CD4-positive, alpha-beta T cell treated with Interleukin-1 beta for 1 hour (primary cell): Measurements from ENCODE around the gene ZIK1.
A peak's percentile ranks its signal among the peaks of the same experiment; 100 is the strongest.

ENCODE experiments used
- DNase-seq, 2 donors: peaks; one replicate each; pipeline ENCODE4 v3.0.0-alpha.2; 2020 to 2022

ZIK1 gene

DNA sequence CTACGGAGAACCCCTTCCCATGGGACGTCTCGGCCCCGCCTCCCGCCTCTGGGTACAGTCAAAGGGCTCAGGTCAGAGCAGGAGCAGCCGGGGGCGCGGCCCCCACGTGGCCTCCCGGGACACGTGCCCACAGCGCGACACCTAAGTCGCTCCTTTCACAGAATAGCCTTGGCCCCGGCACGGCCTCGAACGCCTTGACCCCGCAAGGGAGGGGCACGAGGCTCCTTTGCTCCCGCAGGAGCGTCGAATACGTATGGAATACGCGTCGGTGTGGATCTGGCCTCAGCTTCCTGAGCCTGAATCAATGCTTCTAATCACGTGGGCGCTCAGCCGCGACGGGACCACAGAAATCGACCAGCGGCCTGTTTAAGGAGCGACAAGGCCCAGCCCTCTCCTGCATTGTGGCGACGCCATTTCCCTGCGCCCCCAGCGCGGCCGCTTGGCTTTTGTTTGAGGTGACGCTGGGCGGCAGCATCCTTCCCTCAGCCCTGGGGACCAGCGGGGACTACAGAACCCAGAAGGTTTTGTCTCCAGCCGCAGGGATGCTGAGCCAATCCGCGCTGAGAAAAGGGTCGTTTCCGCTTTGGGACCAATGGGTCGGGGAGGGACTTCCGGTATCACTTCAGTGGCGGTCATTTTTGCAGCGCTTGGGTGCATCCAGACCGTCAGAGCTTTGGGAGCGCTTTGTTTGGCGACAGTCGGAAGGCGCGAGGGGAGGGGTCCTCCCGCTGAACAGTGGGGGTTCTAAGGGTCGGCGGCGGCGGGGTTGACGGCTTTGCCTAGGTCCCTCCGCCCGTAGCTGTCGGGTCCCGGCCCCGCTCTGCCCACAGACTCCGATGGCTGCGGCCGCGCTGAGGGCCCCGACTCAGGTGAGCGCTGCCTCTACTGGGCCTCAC is at the start of gene ZIK1:
TSS of gene ZIK1 (plus strand) at position 625 of the 896 bp plus-strand sequence. CDS start at position 837, 212 bp downstream.
- peak; percentile 92 to 94 for DNase-seq

GRCh38 chr19:57537953-57538547 is 45.9 kb upstream of the ZIK1 start:
- DNase-seq = no peak

DNA sequence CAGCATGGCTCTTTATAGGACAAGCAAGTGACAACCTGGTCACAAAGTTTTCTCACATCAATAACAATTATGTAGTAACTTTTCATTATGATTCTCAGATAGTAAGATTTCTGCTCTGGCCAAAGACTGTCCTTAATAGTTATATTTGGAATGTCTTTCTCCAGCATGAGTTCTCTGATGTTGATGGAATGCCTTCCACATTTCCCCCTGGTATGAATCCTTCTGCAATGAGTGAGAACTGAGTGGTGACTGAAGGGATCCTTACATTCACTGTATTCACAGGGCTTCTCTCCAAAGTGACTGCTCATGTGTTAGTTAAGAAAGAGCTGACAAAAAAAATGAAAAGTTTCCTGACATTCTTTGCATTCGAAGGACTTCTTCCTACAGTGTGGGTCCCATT is 37.4 kb upstream of the ZIK1 start:
- no peak for DNase-seq

GRCh38 chr19:57552432-57552831 is 31.5 kb upstream of the ZIK1 start:
- no peak for DNase-seq

GRCh38 chr19:57557659-57558058 is 26.3 kb upstream of the ZIK1 start:
- no peak for DNase-seq

DNA sequence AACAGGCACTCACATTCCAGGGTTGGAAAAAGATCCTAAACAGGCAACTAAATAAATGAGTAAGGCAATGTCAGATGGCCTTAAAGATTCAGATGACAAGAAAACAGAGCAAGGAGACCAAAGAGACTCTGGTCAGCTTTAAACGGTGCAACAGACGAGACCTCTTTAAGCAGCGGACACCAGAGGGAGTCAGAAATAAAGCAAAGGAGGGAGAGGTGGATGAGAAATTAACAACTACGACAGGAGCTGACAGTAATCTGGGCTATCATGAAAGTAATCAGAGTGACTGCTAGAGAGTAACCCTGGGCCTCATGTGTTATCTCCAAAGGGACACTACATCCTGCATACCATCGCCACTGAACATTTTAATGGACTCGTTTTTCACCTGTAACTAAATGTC is 25.4 kb upstream of the ZIK1 start:
- DNase-seq = no peak

DNA sequence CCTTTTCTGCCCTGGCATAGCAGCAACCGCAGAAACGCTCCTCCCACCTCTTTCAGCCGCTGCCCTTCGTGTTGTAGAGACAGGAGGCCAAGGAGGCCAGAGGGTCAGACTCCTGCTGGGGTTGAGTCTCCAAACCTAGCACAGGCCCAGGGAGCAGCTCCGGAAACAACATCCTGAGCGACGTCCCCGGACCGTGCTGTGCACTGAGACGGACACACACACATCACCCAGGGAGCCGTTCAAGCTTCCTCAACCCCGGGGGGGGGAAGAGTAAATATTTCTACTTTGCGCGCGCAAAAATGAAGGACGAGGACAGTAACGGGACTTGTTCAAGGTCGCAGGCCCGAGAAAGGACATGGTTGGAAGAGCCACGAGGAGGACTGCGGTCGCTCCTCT is 24.9 kb upstream of the ZIK1 start:
- DNase-seq = peak in 1 of 2 donors; percentile 1

- DNase-seq = peak; percentile 88 to 89
These were observed 24.4 kb upstream of the ZIK1 start, which contains the start of gene ZNF550 for GRCh38 chr19:57559404-57560025. Gene ZNF550, minus strand, starts transcription at chr19:57559863. Its CDS starts 181 bp downstream, at chr19:57559682.

GRCh38 chr19:57560049-57560491 is 23.9 kb upstream of the ZIK1 start:
- DNase-seq = no peak

GRCh38 chr19:57563547-57563946 is 20.4 kb upstream of the ZIK1 start:
- DNase-seq = no peak

DNA sequence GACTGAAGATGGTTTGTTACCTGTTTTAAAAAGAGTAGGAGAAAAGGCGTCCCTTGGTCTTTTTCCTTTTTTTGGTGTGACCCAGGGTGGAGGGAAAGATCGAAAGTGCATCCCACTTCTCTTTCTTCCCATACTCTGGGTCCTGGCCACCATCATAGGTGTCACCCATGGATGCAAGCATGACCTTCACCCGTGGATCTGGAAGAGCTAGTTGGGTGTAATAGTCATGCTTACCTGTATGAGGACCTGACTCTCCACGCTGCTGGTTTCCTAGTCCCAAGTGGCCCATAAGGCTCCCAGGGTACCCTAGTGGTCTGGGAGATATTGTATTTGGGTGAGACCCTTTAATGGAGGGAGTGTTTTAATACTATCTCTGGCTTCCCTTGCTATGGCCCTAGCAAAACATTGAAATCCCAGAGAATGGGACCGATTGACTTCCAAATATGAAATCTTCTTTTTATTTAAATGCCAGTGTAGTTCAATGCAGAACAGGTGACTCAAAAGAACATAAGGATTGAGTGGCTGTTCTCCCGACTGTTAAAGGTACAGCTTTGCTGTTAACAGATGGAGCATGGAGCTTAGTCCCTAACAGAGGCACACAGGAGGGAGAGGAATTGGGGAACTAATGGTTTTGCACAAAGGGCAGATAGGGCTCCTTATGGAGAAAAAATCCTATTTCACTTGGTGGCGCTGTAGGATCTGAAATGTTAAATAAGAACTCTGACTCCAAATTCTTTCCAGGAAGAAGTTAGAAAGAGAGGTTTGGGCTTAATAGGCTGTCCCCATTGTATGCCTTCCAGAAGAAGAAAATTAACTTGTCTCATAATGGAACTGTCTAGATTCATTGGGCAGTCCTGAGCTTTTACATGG is 17.3 kb upstream of the ZIK1 start:
- DNase-seq = peak in 1 of 2 donors; percentile 2

DNA sequence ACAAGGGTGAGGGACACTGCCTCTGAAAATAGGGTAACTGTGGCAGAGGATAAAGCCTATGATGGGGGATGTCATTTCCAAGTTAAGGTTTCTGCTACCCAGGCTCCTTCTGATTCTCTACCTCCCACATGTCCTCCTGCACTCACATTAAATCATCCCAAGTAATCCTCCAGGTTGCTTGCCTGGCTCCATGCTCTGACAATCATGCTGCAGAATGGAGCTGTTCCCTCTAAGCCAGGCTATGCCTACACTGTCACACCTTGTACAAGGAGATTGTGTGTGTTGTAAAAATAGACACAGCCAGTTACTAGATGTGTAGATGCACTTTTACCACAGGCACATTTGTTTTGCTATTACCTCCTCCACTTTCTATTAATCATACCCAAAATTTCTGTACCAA is 13.2 kb upstream of the ZIK1 start:
- DNase-seq = no peak

GRCh38 chr19:57572415-57572947 is 11.5 kb upstream of the ZIK1 start:
- no peak for DNase-seq

DNA sequence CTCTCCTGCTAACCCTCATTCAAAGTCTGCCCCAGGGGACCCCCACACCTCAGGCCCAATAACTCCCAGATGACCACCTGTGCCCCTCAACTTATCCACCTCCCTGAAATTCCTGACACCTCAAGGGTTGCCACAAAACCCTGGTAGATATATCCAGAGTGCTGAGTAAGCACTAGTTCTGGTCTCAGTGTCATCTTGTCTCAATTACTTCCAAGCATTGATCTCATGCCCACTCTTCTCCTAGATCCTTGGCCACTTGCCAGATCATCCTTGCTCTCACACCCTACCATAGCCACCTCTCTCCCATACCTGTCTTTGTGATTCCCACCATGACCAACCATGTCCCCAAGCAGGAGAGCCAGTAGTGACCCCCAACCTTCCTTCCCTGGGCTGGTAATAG is 7.3 kb upstream of the ZIK1 start:
- DNase-seq = no peak

DNA sequence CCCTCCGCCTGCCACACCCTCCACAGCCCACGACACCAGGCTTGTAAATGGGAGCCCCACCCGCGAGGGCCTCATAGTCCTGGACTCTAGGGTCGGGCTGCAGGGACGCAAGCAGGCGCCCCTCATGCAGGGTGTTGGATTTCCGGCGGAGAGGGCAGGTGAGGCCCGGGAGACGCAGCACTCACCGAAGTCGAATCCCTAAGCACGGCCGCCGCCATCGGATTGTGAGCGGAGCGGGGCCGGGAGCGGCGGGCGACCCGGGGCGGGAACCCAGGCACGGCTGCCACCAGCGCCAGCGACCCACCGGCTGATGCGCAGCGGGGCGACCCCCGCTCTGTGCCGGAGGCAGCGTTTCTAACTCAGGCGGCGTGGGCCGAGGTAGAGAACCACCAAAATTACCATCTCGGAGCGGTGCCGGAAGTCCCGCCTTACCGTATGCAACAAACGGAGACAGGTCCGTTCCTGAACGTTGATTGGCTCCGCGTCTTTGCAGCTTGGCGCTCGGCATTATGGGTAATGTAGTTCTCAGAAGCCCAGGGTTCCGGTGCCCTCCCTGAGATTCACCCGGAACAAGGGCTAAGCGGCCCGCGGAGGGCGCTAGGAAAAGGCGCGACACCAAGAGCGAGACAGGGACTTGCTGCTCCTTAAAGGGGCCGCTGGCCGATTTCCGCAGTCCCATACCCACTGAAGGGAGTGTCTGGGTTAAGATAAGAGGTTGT is 5.3 kb upstream of the ZIK1 start, which contains the start of gene ZNF416:
TSS of gene ZNF416 (minus strand) at position 425 of the 719 bp plus-strand sequence. CDS start at position 218, 207 bp downstream.
- peak; percentile 98 to 99 for DNase-seq

GRCh38 chr19:57583104-57583520 is 833 bp upstream of the ZIK1 start:
- DNase-seq = no peak

DNA sequence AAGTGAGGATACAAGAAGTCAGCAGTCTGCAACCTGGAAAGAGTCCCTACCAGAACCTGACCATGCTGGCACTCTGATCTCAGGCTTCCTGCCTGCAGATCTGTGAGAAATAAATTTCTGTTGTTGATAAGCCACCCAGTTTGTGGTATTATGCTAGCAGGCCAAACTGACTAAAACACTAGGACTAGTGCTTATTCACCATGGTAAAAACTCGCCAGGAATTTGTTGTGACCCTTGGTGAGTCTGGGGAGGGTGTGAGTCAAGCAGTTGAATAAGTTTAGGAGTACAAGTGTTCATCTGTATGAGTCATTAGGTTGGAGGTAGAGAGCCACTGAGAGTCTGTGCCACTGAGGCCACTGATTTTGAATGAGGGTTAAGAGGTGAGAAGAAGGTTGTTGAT is 3.6 kb downstream of the ZIK1 start:
- DNase-seq = no peak

- no peak for DNase-seq
These were observed 15.4 kb downstream of the ZIK1 start for GRCh38 chr19:57599377-57599760.

DNA sequence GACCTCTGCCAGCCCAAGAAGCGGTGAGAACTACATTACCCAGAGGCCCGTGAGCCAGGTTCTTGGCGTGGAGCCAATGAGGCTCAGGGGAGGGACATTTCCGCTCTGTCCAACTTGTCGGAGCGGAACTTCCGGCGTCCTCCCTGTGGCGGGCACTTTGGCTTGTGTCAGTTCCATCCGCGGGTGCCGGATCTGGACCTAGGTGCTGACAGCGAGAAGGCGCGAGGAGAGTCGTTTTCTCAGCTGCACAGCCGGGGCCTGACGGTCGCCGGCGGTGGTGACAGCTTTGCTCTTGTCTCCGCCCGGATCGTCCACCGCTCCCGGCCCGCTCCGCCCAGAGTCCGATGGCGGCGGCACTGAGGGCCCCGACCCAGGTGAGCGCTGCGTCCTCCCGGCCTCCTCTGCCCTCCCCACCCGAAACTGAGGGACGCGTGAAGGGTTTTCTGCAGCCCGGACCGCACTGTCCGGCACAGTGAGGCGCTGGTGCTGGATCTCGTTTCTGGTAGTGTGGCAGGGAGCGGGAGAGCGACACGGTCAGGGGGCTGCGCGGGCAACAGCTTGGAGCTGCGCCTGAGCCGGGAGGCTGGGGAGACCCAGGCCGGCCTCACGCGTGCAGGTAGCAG is 15.9 kb downstream of the ZIK1 start, which contains the start of gene ZNF530:
TSS of gene ZNF530 (plus strand) at position 125 of the 623 bp plus-strand sequence. CDS start 4,461 bp downstream, outside the sequence.
- DNase-seq = peak; percentile 88 to 89

- DNase-seq = no peak
These were observed 23.0 kb downstream of the ZIK1 start for GRCh38 chr19:57606931-57607330.

GRCh38 chr19:57611113-57611512 is 27.2 kb downstream of the ZIK1 start:
- DNase-seq = no peak
